ENCODE data around the gene TEX19.
"Not testable (repeated sequence)": the region's sequence is repeated elsewhere in the genome, so short reads cannot be mapped to it uniquely, and the experiment has no call there.

TEX19 gene

DNA sequence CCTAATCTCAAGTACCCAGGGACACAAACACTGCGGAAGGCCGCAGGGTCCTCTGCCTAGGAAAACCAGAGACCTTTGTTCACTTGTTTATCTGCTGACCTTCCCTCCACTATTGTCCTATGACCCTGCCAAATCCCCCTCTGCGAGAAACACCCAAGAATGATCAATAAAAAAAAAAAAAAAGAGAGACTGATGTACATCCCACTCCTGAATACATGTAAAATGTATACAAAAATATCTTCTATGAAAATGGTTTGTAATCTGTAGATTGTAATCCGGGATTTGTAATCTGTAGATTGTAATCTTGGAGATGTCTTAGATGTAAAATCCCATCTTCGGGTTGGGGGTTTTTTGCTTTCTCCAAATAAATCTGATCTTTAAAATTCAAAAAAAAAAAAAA, 18.2 kb downstream of the TEX19 start:
- not testable (repeated sequence) for DNase-seq (ENCODE audit: low spot score)

DNA sequence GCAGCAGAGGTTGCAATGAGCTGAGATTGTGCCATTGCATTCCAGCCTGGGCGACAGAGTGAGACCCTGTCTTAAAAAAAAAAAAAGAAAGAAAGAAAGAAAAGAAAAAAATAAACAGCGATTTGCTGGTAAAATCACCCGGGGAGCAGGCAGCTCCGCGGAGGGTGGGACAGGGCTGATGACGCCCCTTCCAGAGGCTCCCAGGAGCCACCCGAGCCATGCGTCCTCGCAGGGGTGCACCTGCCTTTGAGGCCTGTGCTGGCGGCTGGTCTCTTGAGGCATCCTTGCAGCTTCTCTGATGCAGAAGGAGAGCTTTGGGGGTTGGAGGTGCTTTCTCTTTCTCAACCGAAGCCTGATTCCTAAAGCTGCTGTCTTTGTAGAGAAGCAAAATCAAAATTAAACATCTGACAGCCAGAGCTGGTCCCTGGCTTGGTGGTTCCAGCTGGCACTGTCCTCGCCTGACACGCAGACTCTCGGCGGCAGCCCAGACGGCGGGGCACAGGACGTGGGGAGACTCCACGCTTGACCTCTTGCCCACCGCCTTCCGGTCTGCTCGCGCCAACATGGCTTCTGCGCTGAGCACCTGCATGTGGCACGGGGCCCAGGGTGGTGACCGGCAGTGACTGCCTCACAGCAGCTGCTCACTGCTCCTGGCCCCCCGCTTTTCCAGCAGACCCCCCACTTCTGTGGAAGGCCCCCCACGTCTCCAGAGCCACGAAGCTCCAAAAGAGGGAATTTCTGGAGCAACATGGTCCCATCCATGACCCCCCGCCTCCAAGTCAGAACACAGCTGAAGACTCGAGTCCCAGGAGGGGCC, 19.1 kb downstream of the TEX19 start:
- DNase-seq (ENCODE audit: low spot score): no peak

DNA sequence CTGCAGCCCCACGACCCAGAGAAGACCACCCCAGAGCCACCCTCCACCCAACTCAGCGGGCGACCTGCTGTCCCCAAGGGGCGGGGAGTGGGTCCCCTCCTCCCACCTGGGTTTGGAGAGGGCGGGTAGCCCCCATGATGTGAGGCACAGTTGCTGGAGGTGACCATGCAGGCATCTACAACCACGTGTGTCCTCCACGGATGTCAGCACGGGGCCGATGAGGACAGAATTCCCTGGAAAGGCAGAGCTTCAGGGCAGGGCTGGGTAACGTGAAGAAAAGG, 19.6 kb downstream of the TEX19 start:
- DNase-seq (ENCODE audit: low spot score): no peak

DNA sequence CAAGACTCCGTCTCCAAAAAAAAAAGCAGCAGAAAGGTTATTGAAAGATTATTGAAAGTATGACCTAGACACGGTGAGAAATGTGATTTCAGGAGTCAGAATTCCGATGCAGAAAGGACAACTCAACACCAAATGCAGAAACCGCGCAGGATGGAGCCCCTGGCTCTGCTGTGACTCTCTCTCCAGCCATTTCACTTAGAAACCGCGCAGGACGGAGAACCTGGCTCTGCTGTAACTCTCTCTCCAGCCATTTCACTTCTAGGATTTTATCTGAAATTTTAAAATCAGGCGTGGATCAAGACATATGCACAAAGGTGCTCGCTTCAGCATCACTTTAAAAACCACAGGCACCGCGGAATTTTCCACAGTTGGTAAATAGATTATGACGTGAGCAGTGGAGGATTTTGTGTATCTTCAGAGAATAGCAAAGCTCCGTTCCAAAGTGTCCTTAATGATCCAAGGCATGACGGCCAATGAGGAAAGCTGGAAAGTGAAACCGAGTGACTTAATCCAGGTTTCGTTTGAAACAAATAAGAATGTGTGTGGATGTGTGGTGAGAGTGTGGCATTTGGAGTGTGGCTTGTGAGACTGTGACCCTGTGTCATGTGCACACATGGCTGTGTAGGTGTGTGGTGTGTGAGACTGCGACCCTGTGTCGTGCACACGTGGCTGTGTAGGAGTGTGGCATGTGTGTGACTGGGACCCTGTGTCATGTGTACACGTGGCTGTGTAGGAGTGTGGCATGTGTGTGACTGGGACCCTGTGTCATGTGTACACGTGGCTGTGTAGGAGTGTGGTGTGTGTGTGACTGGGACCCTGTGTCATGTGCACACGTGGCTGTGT, 22.0 kb downstream of the TEX19 start:
- no peak for DNase-seq (ENCODE audit: low spot score)

DNA sequence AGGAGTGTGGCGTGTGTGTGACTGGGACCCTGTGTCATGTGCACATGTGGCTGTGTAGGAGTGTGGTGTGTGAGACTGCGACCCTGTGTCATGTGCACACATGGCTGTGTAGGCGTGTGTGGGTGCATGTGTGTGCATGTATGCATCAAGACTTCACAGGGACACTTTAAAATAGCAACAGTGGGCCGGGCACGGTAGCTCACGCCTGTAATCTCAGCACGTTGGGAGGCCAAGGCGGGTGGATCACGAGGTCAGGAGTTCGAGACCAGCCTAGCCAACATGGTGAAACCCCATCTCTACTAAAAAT, 22.6 kb downstream of the TEX19 start:
- DNase-seq (ENCODE audit: low spot score): not testable (repeated sequence)

DNA sequence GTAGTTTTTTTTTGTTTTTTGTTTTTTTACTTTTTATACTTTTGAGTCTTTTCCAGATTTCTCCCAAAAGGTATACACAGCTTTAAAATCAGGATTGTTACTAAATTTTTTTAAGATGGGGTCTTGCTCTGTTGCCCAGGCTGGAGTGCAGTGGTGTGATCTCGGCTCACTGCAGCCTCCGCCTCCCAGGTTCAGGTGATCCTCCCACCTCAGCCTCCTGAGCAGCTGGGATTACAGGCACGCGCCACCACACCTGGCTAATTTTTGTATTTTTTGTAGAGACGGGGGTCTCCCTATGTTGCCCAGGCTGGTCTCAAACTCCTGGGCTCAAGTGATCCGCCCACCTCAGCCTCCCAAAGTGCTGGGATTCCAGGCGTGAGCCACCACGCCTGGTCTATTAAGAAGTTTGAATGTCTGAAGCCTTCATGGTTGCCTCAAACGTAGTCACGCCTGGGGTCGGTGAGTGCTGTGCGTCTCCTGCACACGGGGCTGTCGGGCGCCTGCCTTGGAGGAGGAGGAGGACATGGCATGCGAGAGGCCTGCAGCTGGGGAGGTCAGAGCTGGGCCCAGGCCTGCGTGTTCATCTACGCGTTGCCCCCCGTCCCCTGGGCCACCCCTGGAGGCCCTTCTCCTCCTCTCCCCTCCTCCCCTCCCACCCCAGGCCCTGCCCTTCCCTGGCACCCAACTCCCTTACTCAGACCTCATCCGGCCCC, 23.3 kb downstream of the TEX19 start:
- DNase-seq (ENCODE audit: low spot score): not testable (repeated sequence)

DNA sequence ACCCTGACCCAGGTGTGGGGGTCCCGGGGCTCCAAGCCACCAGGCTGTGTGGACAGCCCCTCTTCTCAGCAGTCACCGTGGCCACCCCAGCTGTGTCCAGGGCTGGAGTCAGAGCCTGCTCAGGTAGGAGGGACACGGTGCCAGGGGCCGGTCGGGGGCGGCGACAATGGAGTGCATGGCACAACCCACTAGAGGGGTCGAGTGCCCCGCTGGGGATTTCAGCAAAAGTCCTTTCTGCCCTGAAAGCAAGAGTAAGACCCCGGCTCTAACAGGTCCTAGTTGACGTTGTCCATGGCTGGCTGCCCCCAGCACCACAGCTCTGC, 23.8 kb downstream of the TEX19 start:
- no peak for DNase-seq (ENCODE audit: low spot score)

DNA sequence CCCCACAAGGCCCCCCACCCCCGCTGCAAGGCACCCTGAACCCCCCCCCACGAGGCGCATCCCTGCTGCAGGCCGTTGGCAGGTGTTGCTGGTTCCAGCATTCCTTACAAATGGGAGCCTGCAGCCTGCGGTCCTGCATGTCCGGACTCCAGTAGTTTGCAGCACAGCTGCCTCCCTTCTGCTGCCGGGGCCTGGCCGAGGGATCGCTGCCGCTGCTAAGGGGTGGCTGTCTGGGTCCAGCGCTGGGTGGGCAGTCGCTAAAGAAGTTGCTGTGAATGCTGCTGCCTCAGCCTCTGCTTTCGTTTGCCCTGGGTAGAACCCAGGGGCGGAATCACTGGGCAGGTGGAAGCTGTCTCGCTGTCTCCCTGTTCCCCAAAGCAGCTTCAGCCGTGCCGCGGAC, 24.4 kb downstream of the TEX19 start:
- DNase-seq (ENCODE audit: low spot score): no peak

DNA sequence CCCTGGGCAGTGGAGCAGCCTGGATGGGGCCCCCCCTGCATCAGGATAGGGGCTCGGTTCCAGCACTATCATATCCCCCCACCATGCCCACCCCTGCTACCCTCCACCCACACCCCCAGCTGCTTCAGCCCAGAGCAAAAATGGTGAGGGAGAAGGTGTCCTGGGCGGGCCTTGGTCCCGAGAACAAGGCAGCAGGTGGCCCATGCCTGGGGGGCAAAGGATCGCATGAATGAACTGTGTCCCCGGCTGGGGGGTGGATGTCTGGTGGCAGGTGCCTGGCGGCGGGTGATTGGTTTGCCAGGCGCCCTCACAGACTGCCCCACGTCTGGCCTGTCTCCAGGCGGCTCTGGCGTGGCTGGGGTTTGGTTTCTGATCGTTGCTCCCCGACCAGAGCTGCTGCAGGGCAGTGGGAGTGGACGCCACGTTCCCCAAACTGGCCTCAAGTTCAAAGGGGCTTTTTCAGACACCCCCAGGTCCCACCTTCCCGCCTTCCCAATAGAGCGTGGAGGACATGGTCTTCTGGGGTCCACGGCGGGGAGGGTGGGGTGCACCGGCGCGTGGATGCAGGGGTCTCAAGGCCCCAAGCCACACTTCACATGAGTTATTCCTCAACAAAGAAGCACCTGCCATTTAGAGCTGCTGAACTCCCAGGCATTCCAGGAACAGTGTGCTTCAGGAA, 25.1 kb downstream of the TEX19 start:
- no peak for DNase-seq (ENCODE audit: low spot score)

DNA sequence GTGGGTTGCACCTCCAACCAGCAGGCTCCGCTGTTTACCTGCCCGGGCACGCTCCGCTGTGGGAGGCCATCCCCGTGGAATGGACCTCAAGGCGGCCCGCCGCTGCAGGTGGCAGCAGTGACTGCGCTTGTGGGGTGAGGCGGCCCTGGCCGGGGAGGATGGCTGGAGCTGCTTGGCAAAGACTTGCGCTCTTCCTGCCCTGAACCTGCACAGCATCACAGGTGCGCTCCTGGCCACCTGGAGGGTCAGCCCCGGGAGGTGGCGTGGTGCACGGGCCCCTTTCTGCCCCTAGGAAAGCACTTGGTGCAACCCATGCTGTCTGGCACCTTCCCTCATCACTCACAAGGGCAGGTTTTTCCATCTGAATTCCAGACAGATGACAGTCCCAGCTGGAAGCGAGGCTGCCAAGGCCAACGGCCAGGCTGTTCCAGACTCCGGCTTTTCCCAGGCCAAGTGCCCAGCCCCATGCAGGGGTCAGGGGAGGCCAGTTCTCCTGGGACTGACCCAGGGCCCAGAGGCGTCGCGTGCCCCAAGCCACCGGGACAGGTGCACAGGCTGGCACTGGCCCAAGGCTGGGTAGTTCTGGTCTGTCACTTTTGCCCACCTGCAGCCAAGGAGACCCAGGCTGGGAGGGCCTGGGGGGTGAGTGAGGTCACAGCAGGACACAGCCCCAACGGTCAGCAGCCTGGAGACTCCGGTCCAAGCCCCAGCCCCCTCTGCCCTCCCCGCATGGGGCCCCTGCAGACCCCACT, 25.9 kb downstream of the TEX19 start:
- no peak for DNase-seq (ENCODE audit: low spot score)

DNA sequence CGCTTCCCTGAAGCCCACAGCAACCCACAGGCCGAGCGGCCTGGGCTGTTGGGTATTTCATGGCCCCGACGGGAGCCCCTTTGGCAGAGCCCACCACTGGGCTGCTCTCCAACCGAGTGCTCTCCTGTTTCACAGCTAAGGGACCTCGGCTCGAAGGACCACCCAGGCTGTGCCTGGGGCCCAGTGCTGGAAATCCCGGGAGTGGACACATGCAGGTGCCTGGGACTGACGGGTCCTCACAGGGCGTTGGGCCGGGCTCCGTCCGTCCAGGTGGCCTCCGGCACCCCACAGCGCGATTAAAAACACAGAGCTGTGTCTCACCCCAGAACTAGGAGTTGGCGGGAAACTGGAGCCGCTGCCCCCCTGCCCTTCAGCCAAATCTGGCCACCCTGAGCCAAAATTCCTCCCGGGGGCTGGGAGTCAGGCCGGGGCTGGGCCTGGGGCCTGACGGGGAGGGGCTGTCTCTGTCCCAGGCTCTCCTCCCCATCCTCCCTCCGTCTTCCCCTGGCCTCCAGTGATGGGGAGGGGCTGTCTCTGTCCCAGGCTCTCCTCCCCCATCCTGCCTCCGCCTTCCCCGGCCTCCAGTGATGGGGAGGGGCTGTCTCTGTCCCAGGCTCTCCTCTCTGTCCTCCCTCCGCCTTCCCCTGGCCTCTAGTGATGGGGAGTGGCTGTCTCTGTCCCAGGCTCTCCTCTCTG, 26.7 kb downstream of the TEX19 start:
- DNase-seq (ENCODE audit: low spot score): no peak

DNA sequence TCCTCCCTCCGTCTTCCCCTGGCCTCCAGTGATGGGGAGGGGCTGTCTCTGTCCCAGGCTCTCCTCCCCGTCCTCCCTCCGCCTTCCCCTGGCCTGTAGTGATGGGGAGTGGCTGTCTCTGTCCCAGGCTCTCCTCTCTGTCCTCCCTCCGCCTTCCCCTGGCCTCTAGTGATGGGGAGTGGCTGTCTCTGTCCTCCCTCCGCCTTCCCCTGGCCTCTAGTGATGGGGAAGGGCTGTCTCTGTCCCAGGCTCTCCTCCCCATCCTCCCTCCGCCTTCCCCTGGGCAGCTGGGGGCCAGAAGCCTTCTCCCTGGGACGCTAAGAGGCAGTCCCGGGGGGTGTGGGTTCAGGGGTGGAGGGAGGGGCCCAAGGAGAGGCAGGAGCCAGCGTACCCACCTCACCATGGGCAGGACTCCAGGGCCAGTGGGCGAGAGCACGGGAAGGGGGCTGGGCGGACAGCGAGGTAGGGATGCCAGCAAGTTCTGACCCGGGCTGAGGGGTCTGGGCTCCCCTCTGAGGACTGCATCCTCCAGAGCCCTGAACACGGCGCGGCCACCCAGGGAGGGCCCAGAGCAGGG, 27.3 kb downstream of the TEX19 start:
- DNase-seq (ENCODE audit: low spot score): no peak

DNA sequence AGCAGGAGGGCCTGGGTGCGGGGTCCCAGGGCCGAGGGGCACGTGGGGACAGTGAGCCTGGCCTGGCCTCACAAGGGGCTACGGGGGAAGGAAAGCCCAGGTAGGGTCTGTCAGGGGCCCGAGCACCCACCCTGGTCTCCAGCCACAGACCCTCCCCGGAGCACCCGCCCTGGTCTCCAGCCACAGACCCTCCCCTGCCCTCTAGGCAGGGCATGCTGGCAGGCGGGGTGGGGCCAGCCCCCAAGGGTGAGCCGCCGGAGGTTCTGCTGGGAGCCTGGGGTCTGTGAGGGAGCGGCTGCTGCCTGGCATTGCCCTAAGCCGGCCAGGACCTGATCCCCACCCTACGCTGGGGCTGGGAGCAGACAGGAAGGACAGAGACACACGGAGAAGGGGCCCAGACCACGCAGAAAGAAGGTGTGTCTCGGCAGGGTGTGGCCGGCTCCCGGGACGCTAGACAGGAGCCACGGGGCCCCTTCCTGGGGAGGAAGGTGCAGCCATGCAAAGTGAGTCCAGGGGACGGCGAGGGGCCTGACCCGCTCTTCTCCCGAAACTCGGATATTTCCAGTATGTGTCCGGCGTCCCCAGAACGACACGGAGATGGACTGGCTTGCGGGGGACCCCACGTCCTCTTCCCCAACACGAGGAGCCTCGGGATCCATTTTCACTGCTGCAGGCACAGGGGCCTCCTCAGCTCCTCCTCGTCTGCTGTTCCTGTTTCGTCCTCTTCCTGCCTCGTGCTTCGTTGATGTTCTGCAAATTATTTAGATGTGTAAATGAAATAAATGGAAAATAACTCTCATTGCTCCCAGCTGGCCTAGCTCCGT, 28.0 kb downstream of the TEX19 start:
- DNase-seq (ENCODE audit: low spot score): no peak

DNA sequence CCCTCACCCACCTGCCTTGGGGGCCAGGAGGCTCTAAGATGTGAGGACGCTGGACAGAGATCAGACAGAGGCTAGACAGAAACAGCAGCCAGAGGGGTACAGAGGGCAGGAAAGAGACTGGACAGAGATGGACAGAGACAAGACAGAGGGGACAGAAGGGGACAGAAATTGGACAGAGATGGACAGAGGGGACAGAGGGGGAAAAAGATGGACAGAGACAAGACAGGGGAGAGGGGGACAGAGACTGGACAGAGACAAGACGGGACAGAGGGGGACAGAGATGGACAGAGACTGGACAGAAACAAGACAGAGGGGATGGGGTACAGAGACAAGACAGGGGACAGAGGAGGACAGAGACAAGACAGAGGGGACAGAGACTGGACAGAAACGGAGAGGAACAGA, 28.7 kb downstream of the TEX19 start:
- no peak for DNase-seq (ENCODE audit: low spot score)

DNA sequence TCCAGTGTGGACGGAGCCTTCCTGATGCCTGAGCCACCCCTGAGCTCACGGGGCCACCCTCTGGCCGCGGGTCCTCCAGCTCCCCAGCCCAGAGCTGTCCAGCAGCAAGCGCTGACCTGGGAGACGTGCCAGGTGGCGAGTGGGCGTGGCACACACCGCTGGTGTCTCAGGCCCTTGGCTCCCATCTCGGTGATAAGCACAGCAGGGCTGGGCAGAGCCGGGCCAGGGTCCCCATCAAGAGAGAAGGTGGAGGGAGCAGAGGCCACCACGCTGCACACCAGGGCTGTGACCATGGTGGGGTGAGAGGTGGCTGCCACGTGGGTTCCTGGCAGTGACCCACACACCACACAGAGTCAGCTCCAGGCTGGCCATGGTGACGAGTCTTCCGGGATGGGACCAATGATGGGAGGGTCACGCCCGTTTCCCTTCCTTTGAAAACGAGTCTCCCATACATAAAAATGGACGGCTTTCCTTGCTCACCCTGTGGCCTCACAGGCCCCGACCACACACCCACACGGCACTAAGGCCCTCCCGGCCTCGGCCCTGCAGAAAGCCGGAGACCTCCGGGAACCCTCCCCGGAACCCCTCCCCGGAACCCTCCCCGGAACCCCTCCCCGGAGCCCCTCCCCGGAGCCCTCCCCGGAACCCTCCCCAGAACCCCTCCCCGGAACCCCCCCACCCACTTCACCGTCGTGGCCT, 29.3 kb downstream of the TEX19 start:
- DNase-seq (ENCODE audit: low spot score): no peak

DNA sequence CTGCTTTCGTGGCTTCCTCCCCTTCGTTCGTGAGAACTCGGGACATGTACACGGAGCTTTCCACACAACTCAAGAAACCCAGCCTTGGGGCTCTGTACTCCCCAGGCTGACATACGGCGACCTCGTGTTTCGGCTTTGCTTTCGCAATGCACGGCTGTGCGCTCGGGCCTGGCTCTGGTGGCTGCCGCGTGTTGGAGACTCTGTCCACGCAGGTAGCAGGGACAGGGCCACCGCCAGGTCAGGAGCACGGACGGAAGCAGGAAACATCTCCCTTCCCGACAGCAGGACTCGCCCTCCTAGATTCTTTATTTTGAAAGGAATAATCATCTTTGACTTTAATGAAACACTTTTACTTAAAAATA, 29.9 kb downstream of the TEX19 start:
- no peak for DNase-seq (ENCODE audit: low spot score)

DNA sequence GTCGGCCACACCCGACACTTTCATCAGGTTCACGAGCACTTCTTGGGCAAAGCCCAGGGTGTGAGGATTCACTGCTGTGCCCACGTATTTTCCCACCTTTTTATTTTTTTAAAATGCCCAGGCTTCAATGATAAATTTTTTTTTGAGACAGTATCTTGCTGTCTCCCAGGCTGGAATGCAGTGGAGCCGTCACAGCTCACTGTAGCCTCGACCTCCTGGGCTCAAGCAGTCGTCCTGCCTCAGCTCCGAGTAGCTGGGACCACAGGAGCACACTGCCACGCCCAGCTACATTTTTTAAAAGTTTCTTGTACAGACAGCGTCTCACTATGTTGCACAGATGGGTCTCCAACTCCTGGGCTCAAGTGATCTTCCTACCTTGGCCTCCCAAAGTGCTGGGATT, 30.3 kb downstream of the TEX19 start:
- no peak for DNase-seq (ENCODE audit: low spot score)

DNA sequence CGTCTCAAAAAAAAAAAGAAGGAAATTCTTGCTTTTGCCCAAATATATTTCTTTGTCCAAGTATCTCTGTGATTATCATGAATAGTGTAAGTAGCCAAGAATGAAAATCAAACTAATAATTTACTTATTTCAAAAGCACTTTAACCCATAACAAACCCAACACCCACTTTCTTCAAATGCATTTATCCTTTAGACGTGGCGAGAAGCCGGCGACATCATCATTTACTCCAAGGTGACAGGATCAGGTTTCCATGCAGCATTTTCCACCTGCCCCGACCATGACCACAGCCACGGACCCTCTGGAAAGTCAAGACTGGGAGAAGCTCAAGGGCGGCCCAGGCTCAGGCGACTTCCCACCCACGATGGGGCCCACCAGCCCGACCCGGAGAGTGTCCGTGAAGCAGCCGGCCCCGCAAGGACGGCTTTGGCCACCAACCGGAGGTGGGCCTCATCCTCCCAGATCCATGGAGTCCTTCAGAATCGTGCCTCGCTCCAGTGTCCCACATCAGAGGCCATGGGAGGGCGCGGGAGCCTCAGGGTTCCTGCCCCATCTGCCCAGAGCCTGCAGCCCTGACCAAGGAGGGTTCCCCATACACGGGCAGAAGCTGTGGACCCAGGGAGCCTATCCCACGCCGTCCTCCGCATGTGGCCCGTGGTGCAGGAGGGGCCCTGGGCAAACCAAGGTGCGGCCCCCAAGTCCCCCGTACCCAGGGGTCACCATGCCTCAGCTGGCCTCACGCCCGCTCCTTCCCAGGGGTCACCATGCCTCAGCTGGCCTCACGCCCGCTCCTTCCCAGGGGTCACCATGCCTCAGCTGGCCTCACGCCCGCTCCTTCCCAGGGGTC, 31.2 kb downstream of the TEX19 start:
- no peak for DNase-seq (ENCODE audit: low spot score)

Measured in HuH-7 (cell line).